H1 (cell line): ENCODE measurements around the gene GNAQ. TPM values are rescaled to one million over a fixed set of nuclear protein-coding genes. Genes with fewer than 3 reads are reported as not detected.

Experiments
- KDM5A ChIP-seq: fragments of 200-600 bp; IDR thresholded peaks from 2 replicates; pipeline ENCODE4 v1.7.1; 2012; ENCODE audit warnings: mild to moderate bottlenecking, low read length, inconsistent platforms, mixed read lengths
- SIN3A ChIP-seq, 2 experiments: IDR thresholded peaks in 1 of 2; conservative IDR thresholded peaks in 1 of 2; 2 replicates each; pipeline ENCODE4 v1.6.1; 2011 to 2012; ENCODE audit warnings: low read length in 2 of 2, improper control_type of control experiment in 1 of 2, low read depth in 1 of 2, mild to moderate bottlenecking in 1 of 2
- polyA plus RNA-seq, 7 experiments: library from polyadenylated mRNA; depleted of rRNA in 3 of 7; stranded (reverse) in 5 of 7; unstranded in 2 of 7; fragments of >200 nt in 5 of 7; fragments of 200-250 nt in 2 of 7; gene quantifications; 1 replicate in 5 of 7; 2 replicates in 1 of 7; 4 replicates in 1 of 7; pipeline versions ENCODE4 v1.2.1 to v1.2.3, GENCODE V29; 2011 to 2013; ENCODE audit warnings: missing spikeins in 2 of 7, mixed read lengths in 2 of 7
- total RNA-seq: library from RNA; stranded (reverse); fragmentation: NEBNext Ultra II Directional; extraction: Animal tissue kit (Norgen Biotek cat#: 25700); gene quantifications from 2 replicates; pipeline ENCODE4 v1.2.1, GENCODE V29; 2021

The GNAQ gene
- total and polyA plus RNA-seq, 2 of the 8 experiments (the other 6 are each of a cell fraction or from before 2014, with no cell fraction given) = 22.8 to 63.8 TPM

DNA sequence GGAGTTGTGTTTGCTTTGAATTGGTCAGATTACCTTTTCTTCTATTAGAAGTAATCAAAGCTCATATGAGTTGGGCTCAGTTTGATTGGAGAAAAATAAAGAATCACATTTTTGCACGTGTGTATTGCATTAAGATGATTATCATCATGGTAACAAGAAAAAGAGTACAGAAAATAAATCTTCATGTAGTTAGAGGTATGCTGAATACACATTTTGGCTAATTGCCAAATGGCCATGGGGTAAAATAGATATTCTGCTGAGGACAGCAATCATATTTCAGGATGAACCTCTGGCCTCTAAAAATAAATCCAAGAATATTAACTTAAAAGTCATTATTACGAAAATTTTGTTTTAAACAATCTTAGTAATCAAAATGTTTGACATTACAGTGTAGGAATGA is 38.9 kb upstream of the GNAQ start (continued):
- TF ChIP-seq SIN3A (conservative IDR thresholded peaks at IDR 0.05 in 1 of 2, IDR thresholded peaks at IDR 0.05 in 1 of 2; ENCODE audit: low read depth in 1 of 2, low read length in 2 of 2) (no peak), KDM5A (no peak)
